Tibial artery (tissue), 4 donors: Measurements from ENCODE around the gene TMEM191C.
"Not testable (repeated sequence)": the region's sequence is repeated elsewhere in the genome, so short reads cannot be mapped to it uniquely, and the experiment has no call there.

Experiments used
- DNase-seq, 2 donors: peaks; one replicate each; pipeline ENCODE4 v3.0.0-alpha.2; 2019
- H3K27ac ChIP-seq, 2 donors: fragments of 200-600 bp; sonication (generic) in 1 of 2; 1 replicate in 1 of 2; 2 replicates in 1 of 2; pipeline ENCODE4 v1.5.1; 2018 to 2019; ENCODE audit warnings: mild to moderate bottlenecking in 1 of 2
- H3K27me3 ChIP-seq, 2 donors: fragments of 200-600 bp; sonication (generic) in 1 of 2; one replicate each; pipeline versions ENCODE4 v1.5.1 to v1.6.0; 2016 to 2019
- H3K36me3 ChIP-seq, 3 donors: fragments of 200-600 bp; sonication (generic) in 2 of 3; one replicate each; pipeline ENCODE4 v1.5.1; 2016 to 2019; ENCODE audit warnings: mild to moderate bottlenecking in 2 of 3
- H3K4me1 ChIP-seq, 4 donors: fragments of 200-600 bp; sonication (generic) in 2 of 4; 1 replicate in 3 of 4; 2 replicates in 1 of 4; pipeline ENCODE4 v1.5.1; 2016 to 2019
- H3K4me3 ChIP-seq, 2 donors: fragments of 200-600 bp; sonication (generic) in 1 of 2; 1 replicate in 1 of 2; 2 replicates in 1 of 2; pipeline ENCODE4 v1.5.1; 2018 to 2019; ENCODE audit warnings: mild to moderate bottlenecking in 2 of 2
- H3K9me3 ChIP-seq, 3 donors: fragments of 200-600 bp; sonication (generic) in 1 of 3; one replicate each; pipeline ENCODE4 v1.5.1; 2016 to 2019
- intact Hi-C: fragments of 100-400 bp; cut with DNase I; formaldehyde crosslinking; loops from one replicate; pipeline ENCODE4 v1.15.0; 2023; ENCODE audit warnings: low total_unique reads
- TF ChIP-seq, protein P1 (sequence below), 2 experiments: fragments of 200-600 bp in 1 of 2; fragments of 450-650 bp in 1 of 2; IDR thresholded peaks; one replicate each; pipeline ENCODE4 v1.5.1; 2017 to 2019; ENCODE audit warnings: antibody characterized with exemption in 2 of 2, mild to moderate bottlenecking in 1 of 2, moderate library complexity in 1 of 2

Gene TMEM191C

GRCh38 chr22:21442646-21443045 lies 24.5 kb upstream of the TMEM191C start:
- H3K27ac ChIP-seq, H3K9me3 ChIP-seq, H3K27me3 ChIP-seq, H3K4me3 ChIP-seq, intact Hi-C loops, H3K4me1 ChIP-seq: not testable (repeated sequence)
- peaks cover 0 to 49% (median 26%) of the 10 kb centered on the region in 3 donors for H3K36me3 ChIP-seq
- peak; percentile 17 to 57 for DNase-seq

GRCh38 chr22:21443057-21443734 lies 24.0 kb upstream of the TMEM191C start:
- TF ChIP-seq, protein P1, sequence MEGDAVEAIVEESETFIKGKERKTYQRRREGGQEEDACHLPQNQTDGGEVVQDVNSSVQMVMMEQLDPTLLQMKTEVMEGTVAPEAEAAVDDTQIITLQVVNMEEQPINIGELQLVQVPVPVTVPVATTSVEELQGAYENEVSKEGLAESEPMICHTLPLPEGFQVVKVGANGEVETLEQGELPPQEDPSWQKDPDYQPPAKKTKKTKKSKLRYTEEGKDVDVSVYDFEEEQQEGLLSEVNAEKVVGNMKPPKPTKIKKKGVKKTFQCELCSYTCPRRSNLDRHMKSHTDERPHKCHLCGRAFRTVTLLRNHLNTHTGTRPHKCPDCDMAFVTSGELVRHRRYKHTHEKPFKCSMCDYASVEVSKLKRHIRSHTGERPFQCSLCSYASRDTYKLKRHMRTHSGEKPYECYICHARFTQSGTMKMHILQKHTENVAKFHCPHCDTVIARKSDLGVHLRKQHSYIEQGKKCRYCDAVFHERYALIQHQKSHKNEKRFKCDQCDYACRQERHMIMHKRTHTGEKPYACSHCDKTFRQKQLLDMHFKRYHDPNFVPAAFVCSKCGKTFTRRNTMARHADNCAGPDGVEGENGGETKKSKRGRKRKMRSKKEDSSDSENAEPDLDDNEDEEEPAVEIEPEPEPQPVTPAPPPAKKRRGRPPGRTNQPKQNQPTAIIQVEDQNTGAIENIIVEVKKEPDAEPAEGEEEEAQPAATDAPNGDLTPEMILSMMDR (IDR thresholded peaks at IDR 0.05): no peak
- H3K9me3 ChIP-seq: no peaks in the 10 kb centered on the region
- no peak overlapping the region for H3K4me3 ChIP-seq
- H3K27me3 ChIP-seq: no peaks in the 10 kb centered on the region
- H3K36me3 ChIP-seq: peaks cover 0 to 54% (median 26%) of the 10 kb centered on the region in 3 donors
- DNase-seq: peak; percentile 11 to 39
- H3K27ac ChIP-seq: no peak overlapping the region
- no peaks in the 10 kb centered on the region for H3K4me1 ChIP-seq
- intact Hi-C loops: no loop called here

GRCh38 chr22:21443735-21444421 lies 23.3 kb upstream of the TMEM191C start:
- peak; percentile 2 to 55 for DNase-seq
- H3K4me1 ChIP-seq: no peaks in the 10 kb centered on the region
- intact Hi-C loops: no loop called here
- H3K36me3 ChIP-seq: peaks cover 0 to 61% (median 26%) of the 10 kb centered on the region in 3 donors
- no peaks in the 10 kb centered on the region for H3K27me3 ChIP-seq
- TF ChIP-seq, protein P1 (IDR thresholded peaks at IDR 0.05): no peak
- H3K27ac ChIP-seq: no peak overlapping the region
- H3K9me3 ChIP-seq: no peaks in the 10 kb centered on the region
- H3K4me3 ChIP-seq: no peak overlapping the region

DNA sequence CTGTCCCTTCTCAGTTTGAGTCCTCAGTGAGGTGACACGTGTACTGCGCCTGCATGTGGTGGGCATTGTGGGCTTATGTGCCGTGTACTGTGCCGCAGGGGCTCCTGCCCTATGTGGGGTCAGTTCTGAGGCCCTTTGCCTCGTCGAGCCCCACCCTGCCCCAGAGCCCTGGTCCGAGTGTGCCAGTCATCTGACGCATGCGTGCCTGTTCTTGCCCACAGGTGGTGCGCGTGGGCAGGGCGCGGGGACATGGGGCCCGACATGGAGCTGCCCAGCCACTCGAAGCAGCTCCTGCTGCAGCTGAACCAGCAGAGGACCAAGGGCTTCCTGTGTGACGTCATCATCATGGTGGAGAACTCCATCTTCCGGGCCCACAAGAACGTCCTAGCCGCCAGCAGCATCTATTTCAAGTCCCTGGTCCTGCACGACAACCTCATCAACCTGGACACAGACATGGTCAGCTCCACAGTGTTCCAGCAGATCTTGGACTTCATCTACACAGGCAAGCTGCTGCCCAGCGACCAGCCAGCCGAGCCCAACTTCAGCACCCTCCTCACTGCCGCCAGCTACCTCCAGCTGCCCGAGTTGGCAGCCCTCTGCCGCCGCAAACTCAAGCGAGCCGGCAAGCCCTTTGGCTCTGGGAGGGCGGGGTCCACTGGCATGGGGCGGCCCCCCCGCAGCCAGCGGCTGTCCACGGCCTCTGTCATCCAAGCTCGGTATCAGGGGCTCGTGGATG lies 22.3 kb upstream of the TMEM191C start:
- TF ChIP-seq, protein P1 (IDR thresholded peaks at IDR 0.05): no peak
- no peak overlapping the region for H3K27ac ChIP-seq
- H3K4me1 ChIP-seq: no peaks in the 10 kb centered on the region
- peaks cover 0 to 61% (median 26%) of the 10 kb centered on the region in 3 donors for H3K36me3 ChIP-seq
- DNase-seq: peak; percentile 16 to 54
- intact Hi-C loops: no loop called here
- no peaks in the 10 kb centered on the region for H3K27me3 ChIP-seq
- no peaks in the 10 kb centered on the region for H3K9me3 ChIP-seq
- H3K4me3 ChIP-seq: no peak overlapping the region

DNA sequence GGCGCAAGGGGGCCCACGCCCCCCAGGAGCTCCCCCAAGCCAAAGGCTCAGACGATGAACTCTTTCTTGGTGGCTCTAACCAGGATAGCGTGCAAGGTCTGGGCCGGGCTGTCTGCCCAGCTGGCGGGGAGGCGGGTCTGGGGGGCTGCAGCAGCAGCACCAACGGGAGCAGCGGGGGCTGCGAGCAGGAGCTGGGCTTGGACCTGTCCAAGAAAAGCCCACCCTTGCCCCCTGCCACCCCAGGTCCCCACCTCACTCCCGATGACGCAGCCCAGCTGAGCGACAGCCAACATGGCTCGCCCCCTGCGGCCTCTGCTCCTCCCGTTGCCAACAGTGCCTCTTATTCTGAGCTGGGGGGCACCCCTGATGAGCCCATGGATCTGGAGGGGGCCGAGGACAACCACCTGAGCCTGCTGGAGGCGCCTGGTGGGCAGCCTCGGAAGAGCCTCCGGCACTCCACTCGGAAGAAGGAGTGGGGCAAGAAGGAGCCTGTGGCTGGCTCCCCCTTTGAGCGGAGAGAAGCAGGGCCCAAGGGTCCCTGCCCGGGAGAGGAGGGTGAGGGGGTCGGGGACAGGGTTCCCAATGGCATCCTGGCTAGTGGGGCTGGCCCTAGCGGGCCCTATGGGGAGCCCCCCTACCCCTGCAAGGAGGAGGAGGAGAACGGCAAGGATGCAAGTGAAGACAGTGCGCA lies 21.6 kb upstream of the TMEM191C start:
- H3K27ac ChIP-seq: no peak overlapping the region
- H3K4me3 ChIP-seq: no peak overlapping the region
- intact Hi-C loops: no loop called here
- no peaks in the 10 kb centered on the region for H3K4me1 ChIP-seq
- no peaks in the 10 kb centered on the region for H3K9me3 ChIP-seq
- TF ChIP-seq, protein P1 (IDR thresholded peaks at IDR 0.05): no peak
- peak; percentile 10 to 33 for DNase-seq
- no peaks in the 10 kb centered on the region for H3K27me3 ChIP-seq
- peaks cover 0 to 61% (median 26%) of the 10 kb centered on the region in 3 donors for H3K36me3 ChIP-seq
